Activated T-cell treated with anti-CD3 and anti-CD28 coated beads for 1 hour (primary cell): ENCODE data around the gene CXCL17.
"Not testable (repeated sequence)": the region's sequence is repeated elsewhere in the genome, so short reads cannot be mapped to it uniquely, and the experiment has no call there.

Experiments used
- DNase-seq: peaks from one replicate; pipeline ENCODE4 v3.0.0-alpha.2; 2020; ENCODE audit warnings: low read depth

CXCL17 gene

GRCh38 chr19:42442833-42443232 lies at the start of gene CXCL17:
TSS of gene CXCL17 (minus strand) at chr19:42442946. CDS start at chr19:42442832, 114 bp downstream.
- no peak for DNase-seq

GRCh38 chr19:42488783-42489521 lies 46.2 kb upstream of the CXCL17 start:
- DNase-seq, result no peak

GRCh38 chr19:42487798-42488178 lies 45.0 kb upstream of the CXCL17 start:
- no peak for DNase-seq

- DNase-seq, result no peak
Observed at GRCh38 chr19:42487032-42487797, 44.5 kb upstream of the CXCL17 start.

- not testable (repeated sequence) for DNase-seq
Observed at GRCh38 chr19:42485036-42485435, 42.3 kb upstream of the CXCL17 start.

GRCh38 chr19:42480335-42481095 lies 37.8 kb upstream of the CXCL17 start:
- DNase-seq, result no peak

- no peak for DNase-seq
Observed at GRCh38 chr19:42479736-42480135, 37.0 kb upstream of the CXCL17 start.

- DNase-seq, result no peak
Observed at GRCh38 chr19:42478765-42479311, 36.1 kb upstream of the CXCL17 start.

- no peak for DNase-seq
Observed at GRCh38 chr19:42477933-42478332, 35.2 kb upstream of the CXCL17 start.

GRCh38 chr19:42477117-42477516 lies 34.4 kb upstream of the CXCL17 start:
- no peak for DNase-seq

- DNase-seq, result no peak
Observed at GRCh38 chr19:42475366-42475765, 32.6 kb upstream of the CXCL17 start.

GRCh38 chr19:42474743-42475142 lies 32.0 kb upstream of the CXCL17 start:
- DNase-seq, result no peak

- DNase-seq, result no peak
Observed at GRCh38 chr19:42473686-42474085, 30.9 kb upstream of the CXCL17 start.

- no peak for DNase-seq
Observed at GRCh38 chr19:42472402-42473147, 29.8 kb upstream of the CXCL17 start.

- no peak for DNase-seq
Observed at GRCh38 chr19:42471554-42472249, 29.0 kb upstream of the CXCL17 start.

- no peak for DNase-seq
Observed at GRCh38 chr19:42469311-42470235, 26.8 kb upstream of the CXCL17 start.

GRCh38 chr19:42468273-42468796 lies 25.6 kb upstream of the CXCL17 start:
- no peak for DNase-seq

GRCh38 chr19:42467183-42467760 lies 24.5 kb upstream of the CXCL17 start:
- no peak for DNase-seq

- no peak for DNase-seq
Observed at GRCh38 chr19:42466521-42467182, 23.9 kb upstream of the CXCL17 start.
